Hepatocyte (in vitro differentiated cells): ENCODE data around the gene CLIP1. TPM values are rescaled to one million over a fixed set of nuclear protein-coding genes. Genes with fewer than 3 reads are reported as not detected.

Experiments used
- DNase-seq: peaks from one replicate; pipeline ENCODE4 v3.0.0-alpha.2; 2016; ENCODE audit warnings: low spot score
- H2AFZ ChIP-seq: fragments of 200-600 bp; sonication (generic); 2 replicates; pipeline ENCODE4 v1.6.0; 2016; ENCODE audit warnings: antibody characterized with exemption, mild to moderate bottlenecking
- H3K27ac ChIP-seq: fragments of 200-600 bp; sonication (generic); 2 replicates; pipeline ENCODE4 v1.5.1; 2016; ENCODE audit warnings: mild to moderate bottlenecking
- H3K27me3 ChIP-seq: fragments of 200-600 bp; sonication (generic); 2 replicates; pipeline ENCODE4 v1.6.1; 2016
- H3K36me3 ChIP-seq: fragments of 200-600 bp; sonication (generic); replicated peaks from 2 replicates; pipeline ENCODE4 v1.5.1; 2016; ENCODE audit warnings: low read depth; ENCODE audit not compliant: insufficient read depth
- H3K4me1 ChIP-seq: fragments of 200-600 bp; sonication (generic); 2 replicates; pipeline ENCODE4 v1.5.1; 2016; ENCODE audit warnings: mild to moderate bottlenecking, moderate library complexity; ENCODE audit not compliant: insufficient read depth
- H3K4me2 ChIP-seq: fragments of 200-600 bp; sonication (generic); 2 replicates; pipeline ENCODE4 v1.6.0; 2016
- H3K4me3 ChIP-seq: fragments of 200-600 bp; sonication (generic); 2 replicates; pipeline ENCODE4 v1.5.1; 2016; ENCODE audit warnings: mild to moderate bottlenecking
- H3K79me2 ChIP-seq: fragments of 200-600 bp; sonication (generic); 2 replicates; pipeline ENCODE4 v1.6.0; 2017; ENCODE audit warnings: mild to moderate bottlenecking
- H3K9me2 ChIP-seq: fragments of 200-600 bp; sonication (generic); replicated peaks from 2 replicates; pipeline ENCODE4 v1.6.0; 2017; ENCODE audit warnings: mild to moderate bottlenecking; ENCODE audit not compliant: insufficient read depth
- H3K9me3 ChIP-seq: fragments of 200-600 bp; sonication (generic); 2 replicates; pipeline ENCODE4 v1.5.1; 2016; ENCODE audit warnings: low read depth, mild to moderate bottlenecking
- H4K20me1 ChIP-seq: fragments of 200-600 bp; sonication (generic); 2 replicates; pipeline ENCODE4 v1.6.0; 2016; ENCODE audit warnings: mild to moderate bottlenecking; ENCODE audit not compliant: insufficient read depth, poor library complexity, severe bottlenecking
- EZH2 ChIP-seq: fragments of 200-600 bp; sonication (generic); IDR thresholded peaks from 2 replicates; pipeline ENCODE4 v1.6.1; 2016; ENCODE audit warnings: antibody characterized with exemption, mild to moderate bottlenecking, borderline replicate concordance
- EZH2phosphoT487 ChIP-seq: fragments of 200-600 bp; sonication (generic); IDR thresholded peaks from one replicate; pipeline ENCODE4 v1.6.1; 2018; ENCODE audit warnings: antibody characterized with exemption, mild to moderate bottlenecking, low read depth, moderate library complexity; ENCODE audit not compliant: unreplicated experiment, severe bottlenecking
- WGBS: methylation state at CpG from one replicate; pipeline ENCODE4 v1.1.6; 2016; ENCODE audit warnings: low lambda C conversion rate; ENCODE audit errors: missing lambda C conversion rate; 5-methylcytosine and 5-hydroxymethylcytosine counted together
- polyA plus RNA-seq: library from polyadenylated mRNA; unstranded; fragments of >200 nt; fragmentation: Nextera tagmentation; extraction: Ambion mirVana; gene quantifications from 2 replicates; pipeline ENCODE4 v1.2.1, GENCODE V29; 2016
- total RNA-seq: library from RNA; depleted of rRNA; stranded (reverse); fragments of >200 nt; gene quantifications from 2 replicates; pipeline ENCODE4 v1.2.3, GENCODE V29; 2014
- TF ChIP-seq, protein P1 (sequence below): fragments of 200-600 bp; sonication (generic); IDR thresholded peaks from 2 replicates; pipeline ENCODE4 v1.5.1; 2016; ENCODE audit warnings: antibody characterized with exemption, mild to moderate bottlenecking; ENCODE audit not compliant: poor library complexity

Gene CLIP1
- total and polyA plus RNA-seq, 2 experiments from 2014 or later: 38.0 to 45.2 TPM

GRCh38 chr12:122297494-122297893, 125.0 kb downstream of the CLIP1 start:
- no peak for DNase-seq
- H3K9me3 ChIP-seq: no peaks in the 10 kb centered on the region
- H3K27ac ChIP-seq: no peak overlapping the region
- no peaks in the 10 kb centered on the region for H3K36me3 ChIP-seq
- no peaks in the 10 kb centered on the region for H3K27me3 ChIP-seq
- WGBS: 100% methylated on average over 9 of the region's 9 CpGs
- H3K4me1 ChIP-seq: no peaks in the 10 kb centered on the region
- no peaks in the 10 kb centered on the region for H3K9me2 ChIP-seq
- no peaks in the 10 kb centered on the region for H4K20me1 ChIP-seq
- no peak overlapping the region for H3K4me3 ChIP-seq
- H3K79me2 ChIP-seq: no peaks in the 10 kb centered on the region
- no peak overlapping the region for H2AFZ ChIP-seq
- TF ChIP-seq, protein P1, sequence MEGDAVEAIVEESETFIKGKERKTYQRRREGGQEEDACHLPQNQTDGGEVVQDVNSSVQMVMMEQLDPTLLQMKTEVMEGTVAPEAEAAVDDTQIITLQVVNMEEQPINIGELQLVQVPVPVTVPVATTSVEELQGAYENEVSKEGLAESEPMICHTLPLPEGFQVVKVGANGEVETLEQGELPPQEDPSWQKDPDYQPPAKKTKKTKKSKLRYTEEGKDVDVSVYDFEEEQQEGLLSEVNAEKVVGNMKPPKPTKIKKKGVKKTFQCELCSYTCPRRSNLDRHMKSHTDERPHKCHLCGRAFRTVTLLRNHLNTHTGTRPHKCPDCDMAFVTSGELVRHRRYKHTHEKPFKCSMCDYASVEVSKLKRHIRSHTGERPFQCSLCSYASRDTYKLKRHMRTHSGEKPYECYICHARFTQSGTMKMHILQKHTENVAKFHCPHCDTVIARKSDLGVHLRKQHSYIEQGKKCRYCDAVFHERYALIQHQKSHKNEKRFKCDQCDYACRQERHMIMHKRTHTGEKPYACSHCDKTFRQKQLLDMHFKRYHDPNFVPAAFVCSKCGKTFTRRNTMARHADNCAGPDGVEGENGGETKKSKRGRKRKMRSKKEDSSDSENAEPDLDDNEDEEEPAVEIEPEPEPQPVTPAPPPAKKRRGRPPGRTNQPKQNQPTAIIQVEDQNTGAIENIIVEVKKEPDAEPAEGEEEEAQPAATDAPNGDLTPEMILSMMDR: no peak
- no peak for TF ChIP-seq EZH2
- TF ChIP-seq EZH2phosphoT487: no peak
- H3K4me2 ChIP-seq: no peak overlapping the region

DNA sequence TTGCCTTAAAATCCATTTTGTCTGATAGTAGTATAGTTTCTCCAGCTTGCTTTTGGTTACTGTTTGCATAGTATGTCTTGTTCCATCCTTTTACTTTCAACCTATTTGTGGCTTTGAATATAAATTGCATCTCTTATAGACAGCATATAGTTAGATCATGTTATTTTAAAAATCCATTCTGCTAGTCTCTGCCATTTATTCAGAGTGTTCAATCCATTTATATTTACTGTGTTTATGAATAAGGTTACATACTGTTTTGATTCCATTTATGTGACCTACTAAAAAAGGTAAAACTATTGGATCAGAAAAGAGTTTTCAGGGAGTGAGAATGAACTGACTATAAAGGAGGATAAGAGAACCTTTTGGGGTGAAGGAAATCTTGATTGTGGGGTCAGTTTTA, 126.6 kb downstream of the CLIP1 start:
- Histone ChIP-seq H4K20me1 (no peaks in the 10 kb centered on the region), H3K9me2 (no peaks in the 10 kb centered on the region), H3K27ac (no peak overlapping the region), H3K36me3 (no peaks in the 10 kb centered on the region), H3K4me1 (no peaks in the 10 kb centered on the region), H3K9me3 (no peaks in the 10 kb centered on the region), H2AFZ (no peak overlapping the region), H3K79me2 (no peaks in the 10 kb centered on the region), H3K4me2 (no peak overlapping the region), H3K27me3 (no peaks in the 10 kb centered on the region), H3K4me3 (no peak overlapping the region)
- DNase-seq: no peak
- TF ChIP-seq EZH2phosphoT487 (no peak), EZH2 (no peak)
- TF ChIP-seq, protein P1: no peak

DNA sequence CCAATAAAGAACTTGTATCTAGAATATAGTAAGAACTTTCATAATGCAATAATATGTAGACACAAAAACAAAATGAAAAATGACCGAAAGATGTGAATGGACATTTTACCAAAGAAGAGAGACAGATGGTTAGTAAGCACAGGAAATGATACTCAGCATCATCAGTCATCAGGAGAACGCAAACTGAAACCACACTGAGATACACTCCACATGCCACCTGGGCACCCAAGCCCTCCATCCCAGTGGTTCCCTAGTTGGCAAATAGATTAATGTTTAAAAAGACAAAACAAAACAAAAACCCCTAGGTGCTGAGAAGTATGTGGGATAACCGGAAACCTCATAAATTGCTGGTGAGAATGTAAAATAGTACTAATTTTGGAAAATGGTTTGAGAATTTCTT, 129.4 kb downstream of the CLIP1 start:
- H3K4me1 ChIP-seq: no peaks in the 10 kb centered on the region
- no peaks in the 10 kb centered on the region for H3K9me3 ChIP-seq
- H2AFZ ChIP-seq: no peak overlapping the region
- no peaks in the 10 kb centered on the region for H3K79me2 ChIP-seq
- H3K4me2 ChIP-seq: no peak overlapping the region
- no peaks in the 10 kb centered on the region for H3K36me3 ChIP-seq
- 97% methylated on average over 3 of the region's 3 CpGs for WGBS
- no peaks in the 10 kb centered on the region for H4K20me1 ChIP-seq
- no peak overlapping the region for H3K4me3 ChIP-seq
- no peak for DNase-seq
- H3K27ac ChIP-seq: no peak overlapping the region
- no peaks in the 10 kb centered on the region for H3K9me2 ChIP-seq
- H3K27me3 ChIP-seq: no peaks in the 10 kb centered on the region
- TF ChIP-seq EZH2 (no peak), EZH2phosphoT487 (no peak)
- TF ChIP-seq, protein P1: no peak

GRCh38 chr12:122291431-122291830, 131.0 kb downstream of the CLIP1 start:
- H3K79me2 ChIP-seq: no peaks in the 10 kb centered on the region
- H3K27me3 ChIP-seq: no peaks in the 10 kb centered on the region
- H3K4me3 ChIP-seq: no peak overlapping the region
- DNase-seq: no peak
- no peak overlapping the region for H3K4me2 ChIP-seq
- WGBS: 97% methylated on average over 8 of the region's 8 CpGs
- H3K9me2 ChIP-seq: no peaks in the 10 kb centered on the region
- H2AFZ ChIP-seq: no peak overlapping the region
- no peaks in the 10 kb centered on the region for H3K9me3 ChIP-seq
- H3K4me1 ChIP-seq: no peaks in the 10 kb centered on the region
- H3K36me3 ChIP-seq: no peaks in the 10 kb centered on the region
- no peak overlapping the region for H3K27ac ChIP-seq
- no peaks in the 10 kb centered on the region for H4K20me1 ChIP-seq
- no peak for TF ChIP-seq EZH2
- no peak for TF ChIP-seq EZH2phosphoT487
- TF ChIP-seq, protein P1: no peak
